ENCODE results near the gene ABCC10.
"Not testable (repeated sequence)": the region's sequence is repeated elsewhere in the genome, so short reads cannot be mapped to it uniquely, and the experiment has no call there.

The ABCC10 gene

DNA sequence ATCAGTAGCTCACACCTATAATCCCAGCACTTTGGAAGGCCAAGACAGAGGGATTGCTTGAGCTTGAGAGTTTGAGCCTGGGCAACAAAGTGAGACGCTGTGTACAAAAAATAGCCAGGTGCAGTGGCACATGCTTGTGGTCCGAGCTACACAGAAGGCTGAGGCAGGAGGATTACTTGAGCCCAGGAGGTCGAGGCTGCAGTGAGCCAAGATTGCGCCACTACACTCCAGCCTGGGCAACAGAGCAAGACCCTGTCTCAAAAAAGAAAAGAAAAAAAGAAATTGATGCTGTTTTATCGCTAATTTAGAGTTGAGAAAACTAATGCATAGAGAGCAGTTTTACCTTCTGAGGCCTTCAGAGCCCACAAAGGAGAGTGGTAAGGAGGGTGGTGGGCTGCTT is 71.0 kb downstream of the ABCC10 start:
- DNase-seq: not testable (repeated sequence)

DNA sequence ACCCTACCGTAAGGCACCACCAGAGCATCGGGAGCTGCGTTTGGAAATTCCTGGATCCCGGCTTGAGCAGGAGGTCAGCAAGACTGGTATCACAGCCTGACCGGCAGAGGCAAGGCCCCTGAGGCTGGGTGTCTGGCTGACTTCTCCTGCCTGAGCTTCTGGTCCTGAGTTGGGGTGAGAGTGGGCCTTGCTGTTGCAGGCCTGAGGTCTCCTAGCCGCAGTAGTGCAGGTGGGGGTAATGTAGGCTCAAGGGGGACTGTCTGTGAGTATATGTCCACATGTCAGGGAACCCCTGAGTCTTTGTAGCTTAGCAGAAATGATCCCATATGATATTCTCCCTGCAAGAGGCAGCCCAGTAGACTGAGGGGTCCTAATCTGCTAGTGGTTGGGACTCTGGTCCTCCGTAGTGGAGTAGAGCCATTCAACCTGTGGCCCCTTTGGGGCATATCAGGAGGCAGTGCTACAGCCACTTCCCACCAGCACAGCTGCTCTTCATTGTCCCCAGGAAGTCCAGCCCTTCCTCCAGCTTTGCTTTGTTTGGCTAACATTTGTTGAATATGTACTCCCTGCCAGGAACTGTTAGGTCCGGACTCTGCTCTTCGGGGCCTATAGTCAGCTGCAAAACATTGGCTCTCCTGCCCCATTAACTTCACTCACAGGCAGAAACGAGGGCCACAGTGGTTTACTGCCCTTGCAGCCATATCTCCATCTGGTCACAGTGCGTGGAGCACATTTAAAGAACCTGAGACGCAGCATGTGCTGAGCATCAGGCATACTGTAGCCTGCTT is 71.9 kb downstream of the ABCC10 start:
- DNase-seq: no peak

Measured in CD4-positive, alpha-beta T cell treated with Interleukin-10 for 1 hour (primary cell).